HG03095 (cell line): Measurements from ENCODE around the gene WDR41.
"Not testable (repeated sequence)": the region's sequence is repeated elsewhere in the genome, so short reads cannot be mapped to it uniquely, and the experiment has no call there.

Experiments
- ATAC-seq: cut with Tn5 transposase; IDR thresholded peaks from one replicate; pipeline ENCODE4 v1.9.1; 2021; ENCODE audit warnings: moderate library complexity; ENCODE audit not compliant: unreplicated experiment

The WDR41 gene

GRCh38 chr5:77409870-77410621, 82.1 kb downstream of the WDR41 start:
- no peak for ATAC-seq

DNA sequence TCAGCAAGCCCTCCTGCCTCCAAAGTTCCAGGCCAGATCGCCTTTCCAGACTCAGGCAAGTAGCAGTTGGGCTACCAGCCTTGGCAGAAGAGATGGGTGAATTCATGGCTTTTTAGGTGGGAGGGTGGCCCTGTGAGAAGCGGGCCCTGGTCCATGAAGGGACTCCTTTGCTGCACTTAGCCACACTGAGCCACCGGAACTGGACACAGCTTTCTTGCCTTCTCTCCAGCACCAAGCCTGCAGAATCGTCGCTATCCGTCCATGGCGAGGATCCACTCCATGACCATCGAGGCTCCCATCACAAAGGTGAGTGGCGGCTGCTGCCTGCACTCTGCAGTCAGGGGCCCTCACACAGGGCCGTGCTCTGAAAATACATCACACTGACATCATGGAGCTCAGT, 85.0 kb downstream of the WDR41 start:
- no peak for ATAC-seq

DNA sequence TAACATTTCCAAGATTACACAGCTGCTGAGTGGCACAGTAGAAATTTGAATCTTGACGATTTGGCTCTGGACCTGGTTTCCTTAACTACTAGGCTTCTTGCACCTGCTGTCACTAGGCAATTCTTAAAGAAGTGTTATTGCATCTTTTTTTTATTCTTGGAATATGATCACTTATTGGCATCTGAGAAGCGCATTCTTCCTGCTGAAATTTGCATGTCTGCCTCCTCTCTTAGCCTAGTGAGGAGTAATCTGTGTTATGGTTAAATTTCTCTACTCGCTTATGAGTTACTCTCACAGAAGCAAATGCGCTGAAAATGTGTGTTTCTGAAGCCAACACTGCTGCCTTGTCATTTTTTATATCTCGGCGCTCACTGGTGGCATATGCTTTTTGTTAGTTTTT, 89.3 kb downstream of the WDR41 start:
- ATAC-seq: no peak

GRCh38 chr5:77400645-77401044, 91.5 kb downstream of the WDR41 start:
- no peak for ATAC-seq

- no peak for ATAC-seq
Observed at GRCh38 chr5:77398896-77399295, 93.2 kb downstream of the WDR41 start.

- ATAC-seq: no peak
Observed at GRCh38 chr5:77398458-77398857, 93.7 kb downstream of the WDR41 start.

DNA sequence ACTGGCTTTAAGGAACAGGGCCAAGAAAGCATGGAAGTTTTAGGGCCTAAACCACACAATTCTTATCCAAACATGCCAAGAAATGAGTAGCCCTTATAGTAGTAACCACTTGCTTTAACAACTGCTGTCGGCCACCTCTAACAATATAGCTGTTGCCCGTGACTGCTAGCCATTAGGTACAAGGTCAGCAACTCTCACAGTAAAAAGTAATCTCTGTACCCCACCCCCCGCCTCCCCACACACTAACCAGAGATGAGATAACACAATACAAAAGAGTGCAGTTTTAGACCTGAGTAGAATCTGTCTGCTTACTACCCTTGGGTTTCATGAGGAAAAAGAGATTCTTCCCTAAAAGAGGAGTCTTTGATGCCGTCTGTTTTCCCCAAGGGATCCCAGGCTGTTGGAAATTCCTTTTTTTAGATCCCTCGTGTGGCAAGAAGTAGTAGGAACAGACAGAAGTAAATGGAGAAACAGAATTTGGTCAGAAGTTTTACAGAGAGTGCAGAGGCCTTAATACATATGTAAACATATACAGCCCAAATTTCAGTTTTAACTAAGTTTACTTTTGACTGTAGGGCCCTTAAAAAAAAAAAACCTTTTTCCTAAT, 94.3 kb downstream of the WDR41 start:
- no peak for ATAC-seq

- ATAC-seq: no peak
Observed at GRCh38 chr5:77396017-77396416, 96.1 kb downstream of the WDR41 start.

GRCh38 chr5:77394064-77394715, 97.9 kb downstream of the WDR41 start:
- no peak for ATAC-seq

DNA sequence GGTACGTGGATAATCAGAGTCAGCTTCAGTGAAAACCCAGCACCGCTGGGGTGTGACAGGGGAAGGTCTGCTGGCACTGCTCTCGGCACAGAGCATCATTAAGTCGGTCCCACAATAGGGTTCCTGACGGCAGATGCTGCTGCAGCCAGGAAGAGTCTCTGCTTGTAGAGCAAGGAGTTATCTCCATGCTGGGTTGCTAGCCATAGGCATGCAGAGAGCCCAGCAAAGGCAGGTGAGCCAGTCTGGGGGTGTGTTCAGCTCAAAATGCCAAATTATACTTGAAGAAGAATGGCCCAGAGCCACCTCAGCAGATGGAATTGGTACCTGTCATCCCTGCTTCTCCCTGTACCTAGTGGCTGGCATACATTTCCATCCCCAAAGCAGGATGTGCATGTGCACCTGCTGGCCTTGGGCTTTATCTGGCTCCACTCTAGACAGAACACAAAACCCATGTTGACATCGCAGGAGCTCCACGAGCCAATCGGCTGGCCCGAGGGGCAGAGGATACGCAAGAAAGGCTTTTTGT, 100.8 kb downstream of the WDR41 start:
- ATAC-seq: no peak

GRCh38 chr5:77390795-77391194, 101.3 kb downstream of the WDR41 start:
- ATAC-seq: no peak

GRCh38 chr5:77390221-77390620, 101.9 kb downstream of the WDR41 start:
- ATAC-seq: no peak

DNA sequence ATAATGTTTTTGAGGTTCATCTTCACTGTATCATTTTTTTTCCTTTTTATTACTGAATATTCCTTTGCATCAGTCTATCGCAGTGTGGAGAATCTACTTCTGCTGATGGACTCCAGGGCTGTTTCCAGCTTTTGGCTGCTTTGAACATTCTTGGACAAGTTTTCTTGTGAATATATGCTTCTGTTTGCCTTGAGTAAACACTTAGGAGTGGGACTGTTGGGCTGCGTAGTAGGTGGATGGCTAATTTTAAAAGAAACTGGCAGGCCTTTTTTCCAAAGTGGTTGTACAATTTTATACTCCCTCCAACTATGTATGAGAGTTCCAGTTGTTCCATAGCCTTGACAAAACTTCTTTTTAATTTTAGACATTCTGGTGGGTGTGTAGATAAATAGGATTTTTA, 102.4 kb downstream of the WDR41 start:
- no peak for ATAC-seq

GRCh38 chr5:77386340-77386739, 105.8 kb downstream of the WDR41 start:
- not testable (repeated sequence) for ATAC-seq

GRCh38 chr5:77383336-77383735, 108.8 kb downstream of the WDR41 start:
- ATAC-seq: not testable (repeated sequence)
